C4-2B (cell line): ENCODE data around the gene CCDC188.

Source experiments
- ZFX ChIP-seq: fragments of 450-650 bp; IDR thresholded peaks from 2 replicates; pipeline ENCODE4 v1.6.1; 2017
- TF ChIP-seq, protein P1 (sequence below): fragments of 450-650 bp; conservative IDR thresholded peaks from 2 replicates; pipeline ENCODE4 v1.5.1; 2017; ENCODE audit warnings: mild to moderate bottlenecking

DNA sequence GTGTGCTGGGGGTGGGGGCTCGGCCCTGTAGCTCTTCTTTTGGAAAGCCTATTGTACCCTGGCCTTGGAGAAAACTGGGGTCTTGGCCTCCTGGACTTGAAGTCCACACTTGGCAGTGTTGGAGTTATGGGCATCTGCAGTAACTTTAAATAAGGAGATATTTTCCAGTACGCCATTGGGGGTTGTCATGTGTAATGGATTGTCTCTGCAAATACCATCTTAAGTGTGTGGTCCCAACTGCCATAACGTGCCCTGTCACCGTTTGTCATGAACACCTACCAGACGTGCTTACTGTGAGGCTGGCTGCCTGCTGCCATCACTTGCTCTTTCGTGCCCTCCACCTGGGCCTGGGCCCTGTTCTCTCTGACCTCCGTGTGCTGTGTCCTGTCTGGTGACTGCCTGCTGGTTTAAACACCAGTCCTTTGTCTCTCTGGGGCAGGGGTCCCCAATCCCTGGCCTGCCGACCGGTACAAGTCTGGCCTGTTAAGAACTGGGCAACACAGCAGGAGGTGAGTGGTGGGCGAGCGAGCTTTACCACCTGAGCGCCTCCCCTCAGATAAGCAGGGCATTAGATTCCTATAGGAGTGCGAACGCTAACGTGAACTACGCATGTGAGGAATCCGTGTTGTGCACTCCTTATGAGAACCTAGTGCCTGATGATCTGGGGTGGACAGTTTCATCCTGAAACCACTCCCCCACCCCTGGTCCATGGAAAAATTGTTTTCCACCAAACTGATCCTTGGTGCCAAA is 22.8 kb downstream of the CCDC188 start:
- TF ChIP-seq, protein P1, sequence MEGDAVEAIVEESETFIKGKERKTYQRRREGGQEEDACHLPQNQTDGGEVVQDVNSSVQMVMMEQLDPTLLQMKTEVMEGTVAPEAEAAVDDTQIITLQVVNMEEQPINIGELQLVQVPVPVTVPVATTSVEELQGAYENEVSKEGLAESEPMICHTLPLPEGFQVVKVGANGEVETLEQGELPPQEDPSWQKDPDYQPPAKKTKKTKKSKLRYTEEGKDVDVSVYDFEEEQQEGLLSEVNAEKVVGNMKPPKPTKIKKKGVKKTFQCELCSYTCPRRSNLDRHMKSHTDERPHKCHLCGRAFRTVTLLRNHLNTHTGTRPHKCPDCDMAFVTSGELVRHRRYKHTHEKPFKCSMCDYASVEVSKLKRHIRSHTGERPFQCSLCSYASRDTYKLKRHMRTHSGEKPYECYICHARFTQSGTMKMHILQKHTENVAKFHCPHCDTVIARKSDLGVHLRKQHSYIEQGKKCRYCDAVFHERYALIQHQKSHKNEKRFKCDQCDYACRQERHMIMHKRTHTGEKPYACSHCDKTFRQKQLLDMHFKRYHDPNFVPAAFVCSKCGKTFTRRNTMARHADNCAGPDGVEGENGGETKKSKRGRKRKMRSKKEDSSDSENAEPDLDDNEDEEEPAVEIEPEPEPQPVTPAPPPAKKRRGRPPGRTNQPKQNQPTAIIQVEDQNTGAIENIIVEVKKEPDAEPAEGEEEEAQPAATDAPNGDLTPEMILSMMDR, result no peak
- no peak for TF ChIP-seq ZFX
